Measurements from ENCODE around the gene LHX8. TPM values are rescaled to one million over a fixed set of nuclear protein-coding genes. Genes with fewer than 3 reads are reported as not detected.

LHX8 gene
- not detected in 2 replicates for total RNA-seq

DNA sequence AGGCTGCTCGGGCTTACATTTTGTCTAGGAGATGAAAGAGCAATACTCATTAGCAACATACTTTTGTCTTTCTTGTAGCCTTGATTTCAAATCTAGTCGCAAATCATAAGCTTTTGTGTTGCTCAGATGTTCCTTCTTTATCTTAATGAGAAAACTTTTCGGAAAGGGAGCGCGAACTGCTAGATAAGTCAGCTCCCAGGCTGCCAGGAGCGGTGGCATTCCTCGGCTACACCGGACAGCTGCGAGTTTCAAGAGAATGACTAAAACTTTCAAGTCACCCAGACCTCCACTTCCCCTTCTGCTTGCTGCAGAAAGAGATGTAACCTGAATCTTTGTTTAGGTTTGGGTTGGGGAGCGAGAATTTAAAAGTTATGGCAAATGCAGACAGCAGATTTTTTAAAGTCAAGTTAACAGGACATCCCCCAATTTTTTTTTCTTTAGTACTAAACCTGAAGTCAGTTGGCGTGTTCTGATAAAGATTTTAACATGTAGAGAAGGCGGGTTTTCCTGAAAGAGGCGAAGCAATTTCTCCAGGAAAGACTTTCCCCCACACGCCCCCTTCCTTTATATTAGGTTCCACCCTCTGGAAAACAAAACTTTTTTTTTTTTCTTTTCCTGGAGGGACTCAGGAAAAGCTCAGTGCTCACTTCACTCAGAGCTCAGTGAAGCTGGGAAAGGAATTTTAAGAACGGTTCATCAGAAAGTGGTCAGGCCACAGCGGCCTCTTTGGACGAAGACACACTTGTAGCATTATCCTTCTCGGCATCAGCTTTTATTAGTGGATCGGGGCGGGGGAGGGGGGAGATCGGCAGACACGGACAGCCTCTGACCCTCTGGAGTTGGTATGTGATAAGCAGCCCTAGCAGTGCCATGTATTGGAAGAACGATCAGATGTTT lies at the start of gene LHX8:
Gene LHX8, plus strand, starts transcription at position 639 of the 897 bp plus-strand sequence. CDS start 2,227 bp downstream, outside the sequence.

